OCI-LY7 (cell line): ENCODE results near the gene PDZD2. TPM values are rescaled to one million over a fixed set of nuclear protein-coding genes. Genes with fewer than 3 reads are reported as not detected.

Source experiments
- BruUV-seq: library from RNA; stranded (reverse); fragments of 400-500 nt; replicated peaks from 2 replicates; lab custom pipeline; 2021; lab: Mats Ljungman, UMichigan
- CTCF ChIA-PET: fragments of 300-600 bp; sonication (Branson Sonifier 250); formaldehyde crosslinking; loops from one replicate; lab custom pipeline; 2022; ENCODE audit warnings: antibody characterized with exemption; ENCODE audit not compliant: unreplicated experiment; lab: Charles Lee
- POLR2A ChIA-PET: fragments of 300-600 bp; sonication (Branson Sonifier 250); formaldehyde crosslinking; loops from one replicate; lab custom pipeline; 2022; ENCODE audit warnings: antibody characterized with exemption; lab: Charles Lee
- DNase-seq: peaks from one replicate; pipeline ENCODE4 v3.0.0-alpha.2; 2015; ENCODE audit warnings: low spot score
- H2AFZ ChIP-seq: fragments of 200-600 bp; sonication (generic), shearing (Covaris generic); 2 replicates; pipeline ENCODE4 v1.6.1; 2014; ENCODE audit warnings: mild to moderate bottlenecking, antibody characterized with exemption, low read length, moderate library complexity
- H3K27ac ChIP-seq: fragments of 200-600 bp; sonication (generic); 2 replicates; pipeline ENCODE4 v1.5.1; 2014; ENCODE audit warnings: mixed run types, low read depth, mild to moderate bottlenecking, moderate library complexity, low read length, inconsistent platforms; ENCODE audit not compliant: poor library complexity, severe bottlenecking
- H3K36me3 ChIP-seq: fragments of 200-600 bp; sonication (generic); 2 replicates; pipeline ENCODE4 v1.6.1; 2014; ENCODE audit warnings: mild to moderate bottlenecking, antibody characterized with exemption, low read length, moderate library complexity, mixed read lengths; ENCODE audit not compliant: insufficient read depth
- H3K4me1 ChIP-seq: fragments of 200-600 bp; sonication (generic); 2 replicates; pipeline ENCODE4 v1.5.1; 2014; ENCODE audit warnings: mild to moderate bottlenecking, low read length; ENCODE audit not compliant: insufficient read depth, poor library complexity, severe bottlenecking
- H3K4me2 ChIP-seq: fragments of 200-600 bp; sonication (generic); 2 replicates; pipeline ENCODE4 v1.6.1; 2014; ENCODE audit warnings: mild to moderate bottlenecking, low read length
- H3K4me3 ChIP-seq: fragments of 200-600 bp; sonication (generic); 2 replicates; pipeline ENCODE4 v1.5.1; 2014; ENCODE audit warnings: mild to moderate bottlenecking, low read depth, low read length; ENCODE audit not compliant: poor library complexity, severe bottlenecking
- H3K79me2 ChIP-seq: fragments of 200-600 bp; sonication (generic); 2 replicates; pipeline ENCODE4 v1.6.1; 2016; ENCODE audit warnings: low read depth, mild to moderate bottlenecking, low read length, moderate library complexity, mixed read lengths; ENCODE audit not compliant: insufficient read depth
- H3K9me2 ChIP-seq: fragments of 200-600 bp; sonication (generic); 2 replicates; pipeline ENCODE4 v1.6.1; 2016; ENCODE audit warnings: mild to moderate bottlenecking, low read length, mixed read lengths; ENCODE audit not compliant: insufficient read depth
- H3K9me3 ChIP-seq: fragments of 200-600 bp; sonication (generic); 2 replicates; pipeline ENCODE4 v1.6.1; 2014; ENCODE audit warnings: mild to moderate bottlenecking, mixed run types, low read length, mixed read lengths
- H4K20me1 ChIP-seq: fragments of 200-600 bp; sonication (generic); 2 replicates; pipeline ENCODE4 v1.6.1; 2014; ENCODE audit warnings: mild to moderate bottlenecking, antibody characterized with exemption, low read length, moderate library complexity, mixed read lengths; ENCODE audit not compliant: insufficient read depth
- CTCF ChIP-seq: fragments of 200-600 bp; sonication (generic); conservative IDR thresholded peaks from 2 replicates; pipeline ENCODE4 v1.5.1; 2014; ENCODE audit warnings: mild to moderate bottlenecking, antibody characterized with exemption, low read length, moderate library complexity, mixed read lengths
- EZH2phosphoT487 ChIP-seq: fragments of 200-600 bp; sonication (generic); IDR thresholded peaks from 2 replicates; pipeline ENCODE4 v1.6.1; 2018; ENCODE audit warnings: low read depth, borderline replicate concordance, mild to moderate bottlenecking, mixed run types, antibody characterized with exemption, low read length, moderate library complexity, mixed read lengths
- intact Hi-C: fragments of 100-400 bp; cut with micrococcal nuclease; formaldehyde crosslinking; loops from one replicate; pipeline ENCODE4 v1.10.0; 2022; ENCODE audit not compliant: unreplicated experiment
- total RNA-seq, 2 experiments: library from RNA; depleted of rRNA in 1 of 2; stranded (reverse); fragments of >200 nt in 1 of 2; shearing (Covaris generic) in 1 of 2; gene quantifications; 2 replicates each; pipeline ENCODE4 v1.2.3, GENCODE V29; 2014 to 2022

Gene PDZD2
- total RNA-seq, 2 experiments from 2014 or later: 8.6 to 10.6 TPM

DNA sequence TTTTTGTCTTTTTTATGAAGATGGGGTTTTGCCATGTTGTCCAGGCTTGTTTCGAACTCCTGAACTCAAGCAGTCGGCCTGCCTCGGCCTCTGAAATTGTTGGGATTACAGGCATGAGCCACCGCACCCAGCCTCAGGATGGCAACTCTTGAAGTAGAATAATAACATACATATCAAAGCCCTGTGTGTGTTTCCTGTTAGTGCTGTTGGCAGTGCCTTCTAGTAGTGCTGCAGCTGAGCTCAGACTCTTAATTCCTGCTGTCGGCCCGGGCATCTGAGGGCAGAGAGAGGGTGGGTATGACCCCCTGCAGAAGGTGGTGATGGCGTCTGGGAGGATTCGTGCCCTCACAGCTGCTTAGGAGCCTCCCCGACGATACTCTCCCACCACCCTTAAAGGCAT, 227.2 kb downstream of the PDZD2 start:
- Histone ChIP-seq H3K27ac (no peak overlapping the region), H3K4me3 (no peak overlapping the region), H3K4me1 (no peaks in the 10 kb centered on the region), H3K9me3 (no peaks in the 10 kb centered on the region), H4K20me1 (no peaks in the 10 kb centered on the region), H3K4me2 (no peak overlapping the region), H3K36me3 (no peaks in the 10 kb centered on the region), H3K9me2 (no peaks in the 10 kb centered on the region), H3K79me2 (no peaks in the 10 kb centered on the region), H2AFZ (no peak overlapping the region)
- TF ChIP-seq EZH2phosphoT487 (no peak), CTCF (no peak)
- ChIA-PET CTCF (interaction anchor here (0.6 kb wide), 1 partner anchor 182 kb away, joined by 3 read pairs; no protein-coding TSS in a partner anchor), POLR2A (no interaction called here)
- intact Hi-C loops: no loop called here
- DNase-seq: no peak
- BruUV-seq: no TSS peak

- Histone ChIP-seq H3K4me3 (no peak overlapping the region), H3K9me3 (no peaks in the 10 kb centered on the region), H3K27ac (no peak overlapping the region), H4K20me1 (no peaks in the 10 kb centered on the region), H3K79me2 (no peaks in the 10 kb centered on the region), H3K36me3 (no peaks in the 10 kb centered on the region), H2AFZ (no peak overlapping the region), H3K4me2 (no peak overlapping the region), H3K9me2 (no peaks in the 10 kb centered on the region), H3K4me1 (no peaks in the 10 kb centered on the region)
- CTCF ChIA-PET: no interaction called here
- no TSS peak for BruUV-seq
- intact Hi-C loops: no loop called here
- no peak for DNase-seq
- no peak for TF ChIP-seq EZH2phosphoT487
- no peak for TF ChIP-seq CTCF
- POLR2A ChIA-PET: interaction anchor here (0.7 kb wide), 1 partner anchor 578 kb away, joined by 3 read pairs; no protein-coding TSS in a partner anchor
Observed at GRCh38 chr5:31867219-31867618, 228.3 kb downstream of the PDZD2 start.

DNA sequence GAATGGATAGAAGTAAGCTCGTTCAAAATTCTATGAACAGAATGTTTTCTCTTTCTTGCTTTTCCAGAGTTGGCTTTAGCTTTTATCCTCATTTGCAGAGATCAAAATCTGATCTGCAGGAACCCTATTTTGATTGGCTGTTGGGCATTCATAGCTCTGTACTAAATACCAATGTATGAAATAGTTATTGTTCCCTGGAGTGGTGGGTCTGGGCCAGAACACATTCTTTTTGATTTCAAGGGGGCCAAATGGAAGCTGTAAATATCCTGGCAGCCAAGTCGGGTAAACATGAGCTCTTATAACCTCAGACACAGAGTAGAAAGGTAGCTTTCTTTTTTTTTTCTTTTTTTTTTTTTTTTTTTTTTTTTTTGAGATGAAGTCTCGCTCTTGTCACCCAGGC, 241.5 kb downstream of the PDZD2 start:
- Histone ChIP-seq H3K4me2 (no peak overlapping the region), H3K36me3 (no peaks in the 10 kb centered on the region), H3K27ac (no peak overlapping the region), H3K79me2 (no peaks in the 10 kb centered on the region), H3K9me3 (no peaks in the 10 kb centered on the region), H4K20me1 (no peaks in the 10 kb centered on the region), H3K4me1 (no peaks in the 10 kb centered on the region), H3K4me3 (no peak overlapping the region), H3K9me2 (no peaks in the 10 kb centered on the region), H2AFZ (no peak overlapping the region)
- intact Hi-C loops: no loop called here
- no peak for DNase-seq
- ChIA-PET POLR2A (interaction anchor here (0.5 to 0.6 kb wide), 2 partner anchors 205 to 891 kb away, joined by 3 to 4 read pairs; no protein-coding TSS in a partner anchor), CTCF (no interaction called here)
- no peak for TF ChIP-seq EZH2phosphoT487
- no peak for TF ChIP-seq CTCF
- BruUV-seq: no TSS peak
